Thoracic aorta endothelial cell (primary cell): Measurements from ENCODE around the gene GPS2. TPM values are rescaled to one million over a fixed set of nuclear protein-coding genes. Genes with fewer than 3 reads are reported as not detected.

Source experiments
- small RNA-seq: library from RNA; depleted of rRNA; stranded (forward); fragments of <200 nt; gene quantifications from one replicate; pipeline ENCODE3, GENCODE V24; 2012
- total RNA-seq: library from RNA; depleted of rRNA; stranded (reverse); fragments of >200 nt; gene quantifications from 2 replicates; pipeline ENCODE4 v1.2.3, GENCODE V29; 2012

GPS2 gene
- total RNA-seq, result 44.3 and 44.5 TPM in 2 replicates

GRCh38 chr17:7314719-7315569 lies at the start of gene GPS2:
GPS2 (minus strand) TSS chr17:7315360; CDS start chr17:7315052, 308 bp downstream.

GRCh38 chr17:7355053-7355452 lies 39.9 kb upstream of the GPS2 start, which contains the start of gene TMEM95:
TMEM95 (plus strand) TSS chr17:7355156; CDS start chr17:7355205, 49 bp downstream.

GRCh38 chr17:7351665-7352502 lies 36.7 kb upstream of the GPS2 start, which contains the start of gene KCTD11:
KCTD11 (plus strand) TSS chr17:7352162.

GRCh38 chr17:7336240-7337175 lies 21.3 kb upstream of the GPS2 start, which contains the start of gene ACAP1:
ACAP1 (plus strand) TSS chr17:7336529; CDS start chr17:7336735, 206 bp downstream.

GRCh38 chr17:7328840-7329373 lies 13.7 kb upstream of the GPS2 start, which contains the start of gene NEURL4:
NEURL4 (minus strand) TSS chr17:7329335; CDS start chr17:7329312, 23 bp downstream.

GRCh38 chr17:7306911-7307685 lies 8.1 kb downstream of the GPS2 start, which contains the start of gene EIF5A:
EIF5A (plus strand) TSS chr17:7307628; CDS start chr17:7309636, 2,008 bp downstream.

GRCh38 chr17:7294614-7295153 lies 20.5 kb downstream of the GPS2 start, which contains the start of gene YBX2:
YBX2 (minus strand) TSS chr17:7294639; CDS start chr17:7294500, 139 bp downstream.

GRCh38 chr17:7281074-7281952 lies 33.8 kb downstream of the GPS2 start, which contains the start of gene SLC2A4:
SLC2A4 (plus strand) TSS chr17:7281718; CDS start chr17:7281935, 217 bp downstream.

Small RNA genes lying within 50 kb of the gene (small RNA-seq; reads per million reads assigned to genes)
- gene AC026954.2 (not detected), gene RF00019 (not detected)

Other genes starting within 250 kb of the GPS2 start
- gene CLEC10A, start 235.1 kb downstream of the GPS2 start, total RNA-seq, result not detected in 2 replicates
- gene ASGR2, start 200.5 kb downstream of the GPS2 start, total RNA-seq, result not detected in 2 replicates
- gene ASGR1, start 136.0 kb downstream of the GPS2 start, total RNA-seq, result 5.8 and 9.7 TPM in 2 replicates
- 13.2 and 14.8 TPM in 2 replicates for gene DLG4, start 95.5 kb downstream of the GPS2 start, total RNA-seq
- 164 and 181 TPM in 2 replicates for gene ACADVL, start 95.4 kb downstream of the GPS2 start, total RNA-seq
- gene DVL2, start 80.8 kb downstream of the GPS2 start, total RNA-seq, result 39.8 and 51.8 TPM in 2 replicates
- 38.1 and 38.3 TPM in 2 replicates for gene PHF23, start 75.9 kb downstream of the GPS2 start, total RNA-seq
- 206 and 343 TPM in 2 replicates for gene GABARAP, start 72.9 kb downstream of the GPS2 start, total RNA-seq
- gene CTDNEP1, start 63.6 kb downstream of the GPS2 start, total RNA-seq, result 33.8 and 45.2 TPM in 2 replicates
- gene ELP5, start 63.1 kb downstream of the GPS2 start, total RNA-seq, result 32.0 and 36.4 TPM in 2 replicates
- 19.0 and 22.7 TPM in 2 replicates for gene CLDN7, start 52.9 kb downstream of the GPS2 start, total RNA-seq
- under 0.01 and 0.14 TPM in 2 replicates for gene SLC2A4, start 33.6 kb downstream of the GPS2 start, total RNA-seq
- 0.13 and 0.14 TPM in 2 replicates for gene YBX2, start 20.7 kb downstream of the GPS2 start, total RNA-seq
- 863 and 945 TPM in 2 replicates for gene EIF5A, start 7.7 kb downstream of the GPS2 start, total RNA-seq
- gene NEURL4, start 14.0 kb upstream of the GPS2 start, total RNA-seq, result 17.3 and 23.5 TPM in 2 replicates
- not detected in 2 replicates for gene ACAP1, start 21.2 kb upstream of the GPS2 start, total RNA-seq
- 2.1 and 2.6 TPM in 2 replicates for gene KCTD11, start 36.8 kb upstream of the GPS2 start, total RNA-seq
- not detected in 2 replicates for gene TMEM95, start 39.8 kb upstream of the GPS2 start, total RNA-seq
- 0.27 and 0.29 TPM in 2 replicates for gene TNK1, start 65.7 kb upstream of the GPS2 start, total RNA-seq
- gene PLSCR3, start 79.2 kb upstream of the GPS2 start, total RNA-seq, result 19.5 and 22.2 TPM in 2 replicates
- gene TMEM256, start 88.7 kb upstream of the GPS2 start, total RNA-seq, result 49.5 and 65.8 TPM in 2 replicates
- gene NLGN2, start 92.5 kb upstream of the GPS2 start, total RNA-seq, result 4.5 and 7.3 TPM in 2 replicates
- not detected in 2 replicates for gene SPEM1, start 105.0 kb upstream of the GPS2 start, total RNA-seq
- not detected in 2 replicates for gene SPEM2, start 110.3 kb upstream of the GPS2 start, total RNA-seq
- gene SPEM3, start 113.5 kb upstream of the GPS2 start, total RNA-seq, result not detected in 2 replicates
- 4.7 and 5.5 TPM in 2 replicates for gene TMEM102, start 120.1 kb upstream of the GPS2 start, total RNA-seq
- gene FGF11, start 124.2 kb upstream of the GPS2 start, total RNA-seq, result 0.22 and 0.27 TPM in 2 replicates
- gene CHRNB1, start 129.7 kb upstream of the GPS2 start, total RNA-seq, result 4.4 and 4.8 TPM in 2 replicates
- gene ZBTB4, start 164.3 kb upstream of the GPS2 start, total RNA-seq, result 17.6 and 23.3 TPM in 2 replicates
- gene SLC35G6, start 166.1 kb upstream of the GPS2 start, total RNA-seq, result not detected in 2 replicates
- 110 and 117 TPM in 2 replicates for gene POLR2A, start 169.0 kb upstream of the GPS2 start, total RNA-seq
- gene TNFSF12, start 233.7 kb upstream of the GPS2 start, total RNA-seq, result 12.5 and 12.6 TPM in 2 replicates
- 2.7 and 3.1 TPM in 2 replicates for gene TNFSF13, start 243.4 kb upstream of the GPS2 start, total RNA-seq
- gene SENP3, start 246.6 kb upstream of the GPS2 start, total RNA-seq, result 66.1 and 78.8 TPM in 2 replicates